Mucosa of rectum (tissue), 2 donors: ENCODE results near the gene RHOB.

Experiments
- H3K27ac ChIP-seq, 2 donors: one replicate each; pipeline ENCODE4 v1.7.0; 2013; ENCODE audit warnings: inconsistent platforms in 2 of 2, low read depth in 2 of 2, low read length in 2 of 2
- H3K27me3 ChIP-seq, 2 donors: one replicate each; pipeline ENCODE4 v1.7.0; 2013; ENCODE audit warnings: low read length in 2 of 2; ENCODE audit not compliant: control insufficient read depth in 2 of 2, insufficient read depth in 2 of 2
- H3K36me3 ChIP-seq, 2 donors: one replicate each; pipeline ENCODE4 v1.7.0; 2013; ENCODE audit warnings: low read length in 2 of 2; ENCODE audit not compliant: control insufficient read depth in 2 of 2, insufficient read depth in 2 of 2
- H3K4me1 ChIP-seq, 2 donors: one replicate each; pipeline ENCODE4 v1.7.0; 2013; ENCODE audit warnings: low read length in 2 of 2, mild to moderate bottlenecking in 1 of 2; ENCODE audit not compliant: control insufficient read depth in 2 of 2, insufficient read depth in 2 of 2
- H3K4me3 ChIP-seq, 2 donors: one replicate each; pipeline ENCODE4 v1.7.0; 2013; ENCODE audit warnings: low read length in 2 of 2
- H3K9ac ChIP-seq, 2 donors: one replicate each; pipeline ENCODE4 v1.7.0; 2013; ENCODE audit warnings: low read length in 2 of 2, low read depth in 1 of 2, mild to moderate bottlenecking in 1 of 2
- H3K9me3 ChIP-seq, 2 donors: one replicate each; pipeline ENCODE4 v1.7.0; 2013; ENCODE audit warnings: low read length in 2 of 2; ENCODE audit not compliant: control insufficient read depth in 2 of 2
- donor health status: healthy.
- donor health status: Normal muscosa, but diverticular disease.

RHOB gene

DNA sequence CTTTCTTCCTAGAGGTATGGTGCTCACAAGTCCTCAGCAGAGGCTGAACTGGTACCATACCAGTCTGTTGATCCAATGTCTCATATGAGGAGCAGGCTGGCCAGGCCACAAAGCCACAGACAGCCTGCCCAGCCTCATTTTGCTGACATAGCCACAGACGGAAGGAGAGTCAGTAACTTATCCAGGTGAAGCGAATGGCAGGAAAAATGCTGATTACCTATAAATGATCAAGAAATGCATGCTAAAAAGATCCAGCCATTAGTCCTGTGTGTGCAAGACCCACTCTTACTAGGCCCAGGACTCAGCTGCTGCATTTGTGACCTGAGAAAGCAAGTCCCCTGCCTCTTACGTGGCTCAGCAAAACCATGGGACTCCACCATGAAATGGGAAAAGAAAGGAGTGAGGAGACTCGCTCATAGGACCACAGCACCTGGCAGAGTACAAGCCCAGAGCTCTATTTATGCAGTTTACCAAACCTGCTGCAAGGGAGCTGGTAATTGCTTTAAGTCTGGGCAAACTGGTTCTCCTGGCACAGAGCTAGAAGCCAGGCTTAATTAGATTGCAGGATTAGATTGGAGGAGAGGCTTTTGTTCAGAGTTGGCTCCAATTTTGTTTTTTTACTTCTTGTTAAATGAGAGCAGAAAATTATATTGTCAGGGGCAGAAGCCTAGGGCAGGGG lies 19.0 kb downstream of the RHOB start:
- Histone ChIP-seq H3K4me1 (peaks cover 0 to 2% of the 10 kb centered on the region in 2 donors), H3K36me3 (no peaks in the 10 kb centered on the region), H3K9ac (no peak overlapping the region), H3K4me3 (no peak overlapping the region), H3K27ac (no peak overlapping the region), H3K27me3 (no peaks in the 10 kb centered on the region), H3K9me3 (no peaks in the 10 kb centered on the region)

- Histone ChIP-seq H3K36me3 (no peaks in the 10 kb centered on the region), H3K9ac (no peak overlapping the region), H3K4me1 (peaks cover 0 to 2% of the 10 kb centered on the region in 2 donors), H3K27ac (no peak overlapping the region), H3K27me3 (no peaks in the 10 kb centered on the region), H3K9me3 (no peaks in the 10 kb centered on the region), H3K4me3 (no peak overlapping the region)
Observed at GRCh38 chr2:20467789-20468548, 21.1 kb downstream of the RHOB start.

DNA sequence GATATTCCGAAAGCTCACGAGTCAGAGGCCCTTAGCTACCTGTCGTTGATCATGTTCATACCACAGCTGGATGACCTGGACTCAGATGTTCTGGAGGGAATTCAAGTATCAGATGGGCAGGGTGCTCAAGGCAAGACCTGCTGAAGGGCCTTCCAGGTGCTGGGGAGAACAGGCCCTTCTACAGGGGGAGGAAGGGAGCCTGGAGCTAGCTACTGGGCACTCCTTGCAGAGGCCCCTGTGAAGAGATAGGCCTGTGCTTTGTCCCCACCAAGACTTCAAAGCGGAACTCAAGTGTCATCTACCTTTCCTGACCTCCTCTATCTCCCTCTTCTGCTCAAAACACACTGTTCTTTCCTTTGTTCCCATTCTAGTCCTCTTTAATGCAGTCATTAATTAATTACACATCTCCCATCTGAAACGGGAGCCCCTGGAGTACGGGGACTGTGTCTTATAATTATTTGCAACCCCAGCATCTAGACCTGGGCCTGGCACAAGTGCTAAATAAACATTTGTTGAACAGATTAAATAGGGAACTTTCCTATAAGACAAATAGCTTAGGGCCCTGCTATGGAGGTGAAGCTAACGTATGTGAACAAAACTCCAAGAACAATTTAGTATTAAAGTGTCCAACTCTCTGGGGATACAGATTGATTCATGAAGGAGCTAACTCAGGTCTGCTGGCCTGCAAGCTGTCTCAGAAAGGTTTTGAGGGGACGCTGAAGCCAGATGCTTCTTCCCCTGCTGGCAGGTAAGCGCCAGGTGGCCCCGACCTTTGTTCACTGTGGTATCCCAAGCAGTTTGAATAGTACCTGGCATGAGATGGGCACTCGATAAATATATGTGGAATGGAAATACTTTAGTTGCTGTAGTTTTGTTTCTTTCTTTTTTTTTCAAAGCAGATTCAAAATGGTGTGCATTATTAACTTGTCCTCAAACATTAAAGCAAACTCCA lies 22.0 kb downstream of the RHOB start:
- Histone ChIP-seq H3K9me3 (no peaks in the 10 kb centered on the region), H3K4me1 (peaks cover 0 to 2% of the 10 kb centered on the region in 2 donors), H3K27me3 (no peaks in the 10 kb centered on the region), H3K4me3 (no peak overlapping the region), H3K27ac (no peak overlapping the region), H3K36me3 (no peaks in the 10 kb centered on the region), H3K9ac (no peak overlapping the region)

- peaks cover 0 to 2% of the 10 kb centered on the region in 2 donors for H3K4me1 ChIP-seq
- H3K27me3 ChIP-seq, result no peaks in the 10 kb centered on the region
- no peaks in the 10 kb centered on the region for H3K36me3 ChIP-seq
Observed at GRCh38 chr2:20469595-20469994, 22.7 kb downstream of the RHOB start.

GRCh38 chr2:20470211-20470610 lies 23.3 kb downstream of the RHOB start:
- Histone ChIP-seq H3K9me3 (no peaks in the 10 kb centered on the region), H3K27me3 (no peaks in the 10 kb centered on the region), H3K36me3 (no peaks in the 10 kb centered on the region), H3K4me3 (no peak overlapping the region), H3K9ac (no peak overlapping the region), H3K27ac (no peak overlapping the region), H3K4me1 (peaks cover 0 to 2% of the 10 kb centered on the region in 2 donors)

More at GRCh38 chr2:20469595-20469994, 22.7 kb downstream of the RHOB start:
- Histone ChIP-seq H3K9me3 (no peaks in the 10 kb centered on the region), H3K27ac (no peak overlapping the region), H3K9ac (no peak overlapping the region), H3K4me3 (no peak overlapping the region)

- H3K27ac ChIP-seq, result no peak overlapping the region
- H3K9ac ChIP-seq, result no peak overlapping the region
- no peaks in the 10 kb centered on the region for H3K36me3 ChIP-seq
- no peaks in the 10 kb centered on the region for H3K4me1 ChIP-seq
- H3K9me3 ChIP-seq, result no peaks in the 10 kb centered on the region
- H3K27me3 ChIP-seq, result no peaks in the 10 kb centered on the region
- H3K4me3 ChIP-seq, result no peak overlapping the region
Observed at GRCh38 chr2:20471148-20471547, 24.3 kb downstream of the RHOB start.

GRCh38 chr2:20471902-20472559 lies 25.2 kb downstream of the RHOB start:
- H3K9me3 ChIP-seq, result no peaks in the 10 kb centered on the region
- no peak overlapping the region for H3K27ac ChIP-seq
- H3K27me3 ChIP-seq, result no peaks in the 10 kb centered on the region
- H3K4me3 ChIP-seq, result no peak overlapping the region
- H3K9ac ChIP-seq, result no peak overlapping the region
- no peaks in the 10 kb centered on the region for H3K36me3 ChIP-seq
- no peaks in the 10 kb centered on the region for H3K4me1 ChIP-seq

DNA sequence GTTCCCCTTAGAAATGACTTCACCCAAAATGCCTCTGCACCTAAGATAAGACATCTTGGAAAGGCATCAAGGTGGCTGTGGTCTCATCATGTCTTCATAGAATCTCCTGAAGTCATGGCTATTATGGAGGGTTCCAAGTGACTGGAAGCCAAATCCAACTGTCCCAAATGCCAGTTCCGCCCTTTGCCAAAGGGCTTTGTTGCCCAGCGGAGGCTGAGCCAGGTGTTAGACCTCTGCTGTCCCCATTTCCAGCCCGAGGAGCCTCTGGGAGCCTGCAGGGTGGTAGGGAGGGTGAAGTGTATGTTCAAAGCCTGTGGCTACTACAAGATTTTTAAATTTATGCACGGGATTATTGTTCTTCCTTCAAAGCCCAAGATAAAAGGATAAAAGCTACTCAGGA lies 25.7 kb downstream of the RHOB start:
- Histone ChIP-seq H3K27me3 (no peaks in the 10 kb centered on the region), H3K4me3 (no peak overlapping the region), H3K9ac (no peak overlapping the region), H3K9me3 (no peaks in the 10 kb centered on the region), H3K4me1 (no peaks in the 10 kb centered on the region), H3K27ac (no peak overlapping the region), H3K36me3 (no peaks in the 10 kb centered on the region)

GRCh38 chr2:20473128-20473527 lies 26.3 kb downstream of the RHOB start:
- no peak overlapping the region for H3K4me3 ChIP-seq
- no peaks in the 10 kb centered on the region for H3K9me3 ChIP-seq
- no peaks in the 10 kb centered on the region for H3K27me3 ChIP-seq
- H3K27ac ChIP-seq, result no peak overlapping the region
- H3K4me1 ChIP-seq, result no peaks in the 10 kb centered on the region
- no peaks in the 10 kb centered on the region for H3K36me3 ChIP-seq
- no peak overlapping the region for H3K9ac ChIP-seq
